Ectodermal cell (in vitro differentiated cells): ENCODE results near the gene MIER1.
"Not testable (repeated sequence)": the region's sequence is repeated elsewhere in the genome, so short reads cannot be mapped to it uniquely, and the experiment has no call there.

Experiments used
- H3K27ac ChIP-seq: 2 replicates; pipeline ENCODE4 v1.7.0; 2013; ENCODE audit warnings: mild to moderate bottlenecking, low read depth, low read length; ENCODE audit not compliant: insufficient read depth, poor library complexity, severe bottlenecking
- H3K27me3 ChIP-seq: 2 replicates; pipeline ENCODE4 v1.7.0; 2013; ENCODE audit warnings: mild to moderate bottlenecking, low read length; ENCODE audit not compliant: insufficient read depth, control insufficient read depth, poor library complexity, severe bottlenecking
- H3K36me3 ChIP-seq: one replicate; pipeline ENCODE4 v1.7.0; 2013; ENCODE audit warnings: low read length; ENCODE audit not compliant: control insufficient read depth, insufficient read depth
- H3K4me1 ChIP-seq: one replicate; pipeline ENCODE4 v1.7.0; 2013; ENCODE audit warnings: low read length; ENCODE audit not compliant: control insufficient read depth, insufficient read depth
- H3K4me3 ChIP-seq: 2 replicates; pipeline ENCODE4 v1.7.0; 2013; ENCODE audit warnings: low read depth, low read length, control low read depth; ENCODE audit not compliant: insufficient read depth
- H3K9me3 ChIP-seq: 2 replicates; pipeline ENCODE4 v1.7.0; 2013; ENCODE audit warnings: mild to moderate bottlenecking, low read length, moderate library complexity; ENCODE audit not compliant: control insufficient read depth
- WGBS, 2 experiments: methylation state at CpG; one replicate each; pipeline ENCODE4 v1.1.7; 2013; ENCODE audit warnings: missing lambda C conversion rate in 2 of 2; 5-methylcytosine and 5-hydroxymethylcytosine counted together

Gene MIER1

GRCh38 chr1:66954208-66954607 lies 29.4 kb downstream of the MIER1 start:
- WGBS, 2 experiments: 96 to 99% methylated on average over 2 to 4 of the region's 4 CpGs
- Histone ChIP-seq H3K4me1 (no peaks in the 10 kb centered on the region), H3K4me3 (no peak overlapping the region), H3K27ac (no peak overlapping the region), H3K9me3 (no peaks in the 10 kb centered on the region), H3K27me3 (no peaks in the 10 kb centered on the region), H3K36me3 (peaks cover 11% of the 10 kb centered on the region)

- Histone ChIP-seq H3K36me3 (peaks cover 8% of the 10 kb centered on the region), H3K4me3 (no peak overlapping the region), H3K27me3 (no peaks in the 10 kb centered on the region), H3K9me3 (no peaks in the 10 kb centered on the region), H3K27ac (no peak overlapping the region), H3K4me1 (no peaks in the 10 kb centered on the region)
- 88 to 95% methylated on average over 2 to 3 of the region's 3 CpGs for WGBS, 2 experiments
Observed at GRCh38 chr1:66957938-66958337, 33.1 kb downstream of the MIER1 start.

- H3K27me3 ChIP-seq, H3K27ac ChIP-seq, H3K4me1 ChIP-seq, H3K4me3 ChIP-seq, H3K9me3 ChIP-seq: not testable (repeated sequence)
- WGBS, 2 experiments: 86 to 90% methylated on average over 5 to 6 of the region's 7 CpGs
- peaks cover 13% of the 10 kb centered on the region for H3K36me3 ChIP-seq
Observed at GRCh38 chr1:66966188-66966873, 41.5 kb downstream of the MIER1 start.

GRCh38 chr1:66968574-66968973 lies 43.8 kb downstream of the MIER1 start:
- Histone ChIP-seq H3K27ac (no peak overlapping the region), H3K36me3 (peaks cover 19% of the 10 kb centered on the region), H3K27me3 (no peaks in the 10 kb centered on the region), H3K4me1 (no peaks in the 10 kb centered on the region), H3K9me3 (no peaks in the 10 kb centered on the region), H3K4me3 (no peak overlapping the region)
- WGBS, 2 experiments: 100% methylated on average over 2 to 3 of the region's 3 CpGs

- H3K4me1 ChIP-seq: no peaks in the 10 kb centered on the region
- no peaks in the 10 kb centered on the region for H3K27me3 ChIP-seq
- H3K9me3 ChIP-seq: no peaks in the 10 kb centered on the region
- H3K27ac ChIP-seq: no peak overlapping the region
- peaks cover 20% of the 10 kb centered on the region for H3K36me3 ChIP-seq
- H3K4me3 ChIP-seq: no peak overlapping the region
Observed at GRCh38 chr1:66978201-66978600, 53.4 kb downstream of the MIER1 start.

- H3K4me1 ChIP-seq, H3K4me3 ChIP-seq, H3K27ac ChIP-seq, H3K9me3 ChIP-seq, H3K27me3 ChIP-seq: not testable (repeated sequence)
- WGBS, 2 experiments: 87 to 92% methylated on average over 11 of the region's 11 CpGs
- H3K36me3 ChIP-seq: peaks cover 24% of the 10 kb centered on the region
Observed at GRCh38 chr1:66979621-66980020, 54.8 kb downstream of the MIER1 start.

- no peak overlapping the region for H3K4me3 ChIP-seq
- 90% methylated on average over 1 of the region's 1 CpG; no CpG with 5 or more reads in 1 of the 2 experiments for WGBS, 2 experiments
- H3K9me3 ChIP-seq: no peaks in the 10 kb centered on the region
- no peak overlapping the region for H3K27ac ChIP-seq
- peaks cover 20% of the 10 kb centered on the region for H3K36me3 ChIP-seq
- no peaks in the 10 kb centered on the region for H3K27me3 ChIP-seq
- H3K4me1 ChIP-seq: no peaks in the 10 kb centered on the region
Observed at GRCh38 chr1:66980745-66981367, 56.1 kb downstream of the MIER1 start.

GRCh38 chr1:66981679-66982078 lies 56.9 kb downstream of the MIER1 start:
- Histone ChIP-seq H3K36me3 (peaks cover 20% of the 10 kb centered on the region), H3K4me1 (no peaks in the 10 kb centered on the region), H3K27ac (no peak overlapping the region), H3K27me3 (no peaks in the 10 kb centered on the region), H3K9me3 (no peaks in the 10 kb centered on the region), H3K4me3 (no peak overlapping the region)
- WGBS, 2 experiments: 86 to 97% methylated on average over 1 to 4 of the region's 4 CpGs

GRCh38 chr1:66982561-66983260 lies 57.9 kb downstream of the MIER1 start:
- Histone ChIP-seq H3K9me3 (no peaks in the 10 kb centered on the region), H3K36me3 (peaks cover 18% of the 10 kb centered on the region)
- WGBS, 2 experiments: 94 to 100% methylated on average over 3 to 4 of the region's 4 CpGs

GRCh38 chr1:66984491-66984890 lies 59.7 kb downstream of the MIER1 start:
- H3K9me3 ChIP-seq: no peaks in the 10 kb centered on the region
- no peaks in the 10 kb centered on the region for H3K4me1 ChIP-seq
- 97 to 100% methylated on average over 1 of the region's 1 CpG for WGBS, 2 experiments
- H3K27me3 ChIP-seq: no peaks in the 10 kb centered on the region
- H3K27ac ChIP-seq: no peak overlapping the region
- no peak overlapping the region for H3K4me3 ChIP-seq
- peaks cover 13% of the 10 kb centered on the region for H3K36me3 ChIP-seq

More at GRCh38 chr1:66982561-66983260, 57.9 kb downstream of the MIER1 start:
- Histone ChIP-seq H3K27me3 (no peaks in the 10 kb centered on the region), H3K4me1 (no peaks in the 10 kb centered on the region), H3K27ac (no peak overlapping the region), H3K4me3 (no peak overlapping the region)
